Skeletal muscle satellite cell (primary cell): Measurements from ENCODE around the gene KIF26A. TPM values are rescaled to one million over a fixed set of nuclear protein-coding genes. Genes with fewer than 3 reads are reported as not detected.
A peak's percentile ranks its signal among the peaks of the same experiment; 100 is the strongest.

Experiments used
- H3K27me3 ChIP-seq: 2 replicates; pipeline ENCODE4 v1.7.0; 2013; ENCODE audit warnings: low read length; ENCODE audit not compliant: control insufficient read depth, insufficient read depth
- H3K36me3 ChIP-seq: 2 replicates; pipeline ENCODE4 v1.7.0; 2013; ENCODE audit warnings: mild to moderate bottlenecking, control low read depth, low read length; ENCODE audit not compliant: insufficient read depth
- H3K4me1 ChIP-seq: 2 replicates; pipeline ENCODE4 v1.7.0; 2013; ENCODE audit warnings: low read length; ENCODE audit not compliant: control insufficient read depth, insufficient read depth
- H3K4me2 ChIP-seq: 2 replicates; pipeline ENCODE4 v1.7.0; 2013; ENCODE audit warnings: mild to moderate bottlenecking, low read length
- H3K4me3 ChIP-seq: 2 replicates; pipeline ENCODE4 v1.7.0; 2013; ENCODE audit warnings: low read length
- H3K9ac ChIP-seq: 2 replicates; pipeline ENCODE4 v1.7.0; 2013; ENCODE audit warnings: mild to moderate bottlenecking, low read depth, low read length, moderate library complexity
- H3K9me3 ChIP-seq: replicated peaks from 2 replicates; pipeline ENCODE4 v1.7.0; 2013; ENCODE audit warnings: mild to moderate bottlenecking, control low read depth, low read length
- total RNA-seq: library from RNA; depleted of rRNA; stranded (reverse); fragments of >200 nt; gene quantifications from 2 replicates; pipeline ENCODE4 v1.2.3, GENCODE V29; 2012; rRNA removed

Gene KIF26A
- under 0.01 TPM in 2 replicates for total RNA-seq

- H3K27me3 ChIP-seq = peaks cover 62% of the 10 kb centered on the region
- H3K4me2 ChIP-seq = peak within 1 kb of the TSS; percentile 69
- no peaks in the 10 kb centered on the region for H3K36me3 ChIP-seq
- H3K4me1 ChIP-seq = peaks cover 6% of the 10 kb centered on the region
- no peaks in the 10 kb centered on the region for H3K9me3 ChIP-seq
- no peak within 1 kb of the TSS for H3K9ac ChIP-seq
- peak within 1 kb of the TSS; percentile 56 for H3K4me3 ChIP-seq
These were observed at the start of gene KIF26A for GRCh38 chr14:104138098-104138717. KIF26A (plus strand) TSS chr14:104138587; CDS start chr14:104138723, 136 bp downstream.

- H3K9me3 ChIP-seq = no peaks in the 10 kb centered on the region
- H3K36me3 ChIP-seq = no peaks in the 10 kb centered on the region
- H3K9ac ChIP-seq = no peak overlapping the region
- H3K4me3 ChIP-seq = no peak overlapping the region
- no peaks in the 10 kb centered on the region for H3K4me1 ChIP-seq
- no peak overlapping the region for H3K4me2 ChIP-seq
- peaks cover 25% of the 10 kb centered on the region for H3K27me3 ChIP-seq
These were observed 48.2 kb upstream of the KIF26A start for GRCh38 chr14:104090071-104090748.

GRCh38 chr14:104091061-104091926 lies 47.1 kb upstream of the KIF26A start:
- Histone ChIP-seq H3K4me3 (no peak overlapping the region), H3K4me2 (no peak overlapping the region), H3K9ac (no peak overlapping the region), H3K36me3 (no peaks in the 10 kb centered on the region), H3K27me3 (peaks cover 19% of the 10 kb centered on the region), H3K4me1 (no peaks in the 10 kb centered on the region), H3K9me3 (no peaks in the 10 kb centered on the region)

DNA sequence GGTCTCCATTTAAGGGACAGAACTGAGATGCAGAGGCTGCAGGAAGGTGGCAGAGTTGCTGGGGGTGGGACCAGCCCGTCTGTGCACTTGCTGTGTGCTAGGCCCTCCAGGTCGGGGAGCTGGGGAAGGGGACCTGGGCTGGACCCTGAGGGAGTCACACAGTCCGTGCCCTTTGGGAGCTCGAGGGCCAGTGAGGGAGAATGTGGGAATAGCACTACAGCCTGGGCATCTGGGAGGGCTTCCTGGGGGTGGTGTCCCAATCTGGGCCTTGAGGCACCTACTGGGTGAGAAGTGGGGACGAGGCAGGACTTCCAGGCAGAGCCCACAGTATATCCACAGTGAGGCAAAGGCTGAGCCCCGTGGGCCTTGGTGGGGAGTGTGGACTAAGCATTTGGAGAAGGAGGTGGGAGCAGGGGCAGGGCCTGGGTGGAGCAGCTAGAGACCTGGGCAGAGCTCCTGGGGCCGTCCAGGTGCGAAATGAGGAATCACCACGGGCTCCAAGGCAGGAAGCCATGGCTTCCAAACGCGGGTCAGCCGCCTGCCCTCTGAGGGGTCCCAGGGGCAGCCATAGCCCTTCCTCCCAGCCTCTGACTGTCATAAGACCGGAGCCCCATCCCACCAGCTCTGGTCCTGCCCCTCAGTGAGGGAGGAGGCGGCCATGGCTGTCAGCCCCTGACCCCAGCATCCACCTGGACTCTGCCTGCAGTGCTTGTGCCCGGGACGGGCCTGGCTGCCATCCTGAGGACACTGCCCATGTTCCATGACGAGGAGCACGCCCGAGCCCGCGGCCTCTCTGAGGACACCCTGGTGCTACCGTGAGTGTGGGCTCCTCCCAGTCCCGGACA lies 46.2 kb upstream of the KIF26A start:
- H3K36me3 ChIP-seq = no peaks in the 10 kb centered on the region
- no peaks in the 10 kb centered on the region for H3K9me3 ChIP-seq
- peaks cover 13% of the 10 kb centered on the region for H3K27me3 ChIP-seq
- H3K4me3 ChIP-seq = no peak overlapping the region
- no peaks in the 10 kb centered on the region for H3K4me1 ChIP-seq
- H3K4me2 ChIP-seq = no peak overlapping the region
- H3K9ac ChIP-seq = no peak overlapping the region

- Histone ChIP-seq H3K9me3 (no peaks in the 10 kb centered on the region), H3K4me3 (no peak overlapping the region), H3K9ac (no peak overlapping the region), H3K4me1 (no peaks in the 10 kb centered on the region), H3K27me3 (peaks cover 12% of the 10 kb centered on the region), H3K4me2 (no peak overlapping the region), H3K36me3 (no peaks in the 10 kb centered on the region)
These were observed 45.4 kb upstream of the KIF26A start for GRCh38 chr14:104092931-104093365.

DNA sequence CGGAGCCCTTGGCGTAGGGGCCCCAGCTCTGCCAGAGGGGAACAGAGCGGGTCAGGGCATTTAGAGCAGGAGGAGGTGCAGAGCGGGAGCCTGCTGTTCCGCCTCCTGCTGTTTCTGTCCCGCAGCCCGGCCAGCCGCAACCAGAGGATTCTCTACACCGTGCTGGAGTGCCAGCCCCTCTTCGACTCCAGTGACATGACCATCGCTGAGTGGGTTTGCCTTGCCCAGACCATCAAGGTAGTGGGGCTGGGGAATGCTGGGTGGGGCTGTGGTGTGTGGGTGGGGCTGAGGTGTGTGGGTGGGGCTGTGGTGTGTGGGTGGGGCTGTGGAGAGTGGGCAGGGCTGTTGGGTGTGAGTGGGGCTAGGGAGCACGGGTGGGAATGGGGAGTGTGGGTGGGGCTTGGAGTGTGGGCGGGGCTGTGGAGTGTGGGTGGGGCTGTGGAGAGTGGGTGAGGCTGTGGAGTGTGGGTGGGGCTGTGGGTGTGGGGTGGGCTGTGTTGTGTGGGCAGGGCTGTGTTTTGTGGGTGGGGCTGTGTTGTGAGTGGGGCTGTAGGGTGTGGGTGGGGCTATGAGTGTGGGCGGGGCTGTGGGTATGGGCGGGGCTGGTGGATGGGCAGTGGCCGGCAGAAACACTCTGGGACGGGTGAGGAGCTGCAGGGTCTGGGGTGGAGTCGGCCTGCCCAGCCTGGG lies 44.9 kb upstream of the KIF26A start:
- peaks cover 12% of the 10 kb centered on the region for H3K27me3 ChIP-seq
- no peaks in the 10 kb centered on the region for H3K36me3 ChIP-seq
- no peak overlapping the region for H3K4me2 ChIP-seq
- no peaks in the 10 kb centered on the region for H3K4me1 ChIP-seq
- no peaks in the 10 kb centered on the region for H3K9me3 ChIP-seq
- no peak overlapping the region for H3K9ac ChIP-seq
- no peak overlapping the region for H3K4me3 ChIP-seq

DNA sequence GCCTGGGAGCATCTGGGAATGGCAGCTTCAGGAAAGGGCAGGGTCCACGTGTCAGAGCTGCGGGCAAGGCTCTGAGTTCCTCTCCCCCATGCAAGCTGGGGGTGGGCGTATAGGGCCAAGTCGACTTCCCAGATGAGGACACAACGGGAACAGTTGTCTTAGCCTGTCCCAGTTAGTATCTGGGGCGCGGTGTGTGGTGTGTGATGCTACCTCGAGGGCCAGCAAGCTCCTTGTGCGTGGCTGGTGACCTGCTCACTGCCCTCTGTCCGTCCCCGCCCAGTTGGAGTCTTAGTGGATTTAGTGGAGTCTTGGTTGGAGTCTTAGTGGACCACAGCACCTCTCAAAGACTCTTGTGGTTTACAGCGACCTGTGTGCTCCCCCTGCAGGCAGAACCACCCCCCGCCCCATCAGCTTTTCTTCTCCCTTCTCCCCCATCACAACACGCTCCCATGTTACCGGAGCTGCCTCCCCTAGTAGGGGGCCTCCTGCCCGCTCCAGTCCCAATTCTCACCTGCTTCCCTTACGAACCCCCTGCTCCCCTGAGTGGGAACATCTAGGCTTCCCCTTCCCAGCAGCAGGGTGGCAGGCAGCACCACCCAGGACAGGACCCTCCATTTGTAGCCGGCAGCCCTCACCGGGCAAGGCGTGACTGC lies 44.2 kb upstream of the KIF26A start:
- Histone ChIP-seq H3K4me1 (no peaks in the 10 kb centered on the region), H3K4me3 (no peak overlapping the region), H3K9ac (no peak overlapping the region), H3K4me2 (no peak overlapping the region), H3K9me3 (no peaks in the 10 kb centered on the region), H3K27me3 (peaks cover 12% of the 10 kb centered on the region), H3K36me3 (no peaks in the 10 kb centered on the region)

DNA sequence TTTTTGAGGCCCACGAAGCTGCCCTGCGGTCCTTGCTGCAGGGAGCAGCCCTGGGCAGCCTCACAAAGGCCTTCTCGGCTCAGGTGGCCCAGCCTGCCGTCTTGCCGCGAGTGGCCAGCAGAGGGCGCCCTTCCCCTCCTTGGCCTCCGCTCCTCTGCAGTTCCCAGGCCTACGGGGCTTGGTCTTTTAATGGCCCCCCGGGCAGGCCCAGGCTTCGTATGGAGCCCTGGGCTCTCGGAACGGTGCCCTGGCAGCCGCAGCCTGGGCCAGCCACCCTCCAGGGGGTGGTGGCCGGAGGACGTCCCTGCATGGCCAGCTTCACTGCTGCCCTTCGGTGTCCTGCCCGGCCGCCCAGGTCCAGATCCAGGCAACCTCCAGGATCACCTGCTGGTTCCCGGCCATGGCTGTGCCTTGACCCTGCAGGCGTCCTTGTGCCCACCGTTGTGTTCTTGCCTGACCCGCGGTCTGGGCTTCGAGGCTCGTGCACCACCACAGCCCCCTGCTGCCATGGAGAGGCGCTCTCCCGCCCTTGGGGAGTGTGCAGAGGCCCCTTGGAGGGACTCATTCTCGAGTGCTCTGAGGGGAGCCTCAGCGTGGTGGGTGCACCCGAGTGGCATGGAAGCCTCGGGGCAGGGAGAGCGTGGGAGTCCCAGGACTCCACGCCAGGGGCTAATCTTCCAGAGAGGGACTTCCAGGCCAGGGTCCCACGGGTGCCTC lies 43.5 kb upstream of the KIF26A start:
- Histone ChIP-seq H3K4me2 (no peak overlapping the region), H3K9me3 (no peaks in the 10 kb centered on the region), H3K4me3 (no peak overlapping the region), H3K9ac (no peak overlapping the region), H3K36me3 (no peaks in the 10 kb centered on the region), H3K4me1 (no peaks in the 10 kb centered on the region), H3K27me3 (peaks cover 12% of the 10 kb centered on the region)

GRCh38 chr14:104095426-104096310 lies 42.7 kb upstream of the KIF26A start:
- H3K4me3 ChIP-seq = no peak overlapping the region
- H3K4me1 ChIP-seq = no peaks in the 10 kb centered on the region
- H3K9ac ChIP-seq = no peak overlapping the region
- no peaks in the 10 kb centered on the region for H3K9me3 ChIP-seq
- no peak overlapping the region for H3K4me2 ChIP-seq
- peaks cover 12% of the 10 kb centered on the region for H3K27me3 ChIP-seq
- H3K36me3 ChIP-seq = no peaks in the 10 kb centered on the region
